HG02938 (cell line): ENCODE results near the gene SYNJ2.

Experiments
- ATAC-seq: cut with Tn5 transposase; IDR thresholded peaks from one replicate; pipeline ENCODE4 v1.9.1; 2021; ENCODE audit warnings: mild to moderate bottlenecking, moderate library complexity; ENCODE audit not compliant: unreplicated experiment

SYNJ2 gene

GRCh38 chr6:158110986-158111385 lies 129.3 kb downstream of the SYNJ2 start:
- ATAC-seq: no peak

GRCh38 chr6:158111987-158112386 lies 130.3 kb downstream of the SYNJ2 start:
- ATAC-seq: no peak

GRCh38 chr6:158113802-158114201 lies 132.1 kb downstream of the SYNJ2 start:
- no peak for ATAC-seq

- ATAC-seq: no peak
These were observed 133.4 kb downstream of the SYNJ2 start for GRCh38 chr6:158115102-158115501.

DNA sequence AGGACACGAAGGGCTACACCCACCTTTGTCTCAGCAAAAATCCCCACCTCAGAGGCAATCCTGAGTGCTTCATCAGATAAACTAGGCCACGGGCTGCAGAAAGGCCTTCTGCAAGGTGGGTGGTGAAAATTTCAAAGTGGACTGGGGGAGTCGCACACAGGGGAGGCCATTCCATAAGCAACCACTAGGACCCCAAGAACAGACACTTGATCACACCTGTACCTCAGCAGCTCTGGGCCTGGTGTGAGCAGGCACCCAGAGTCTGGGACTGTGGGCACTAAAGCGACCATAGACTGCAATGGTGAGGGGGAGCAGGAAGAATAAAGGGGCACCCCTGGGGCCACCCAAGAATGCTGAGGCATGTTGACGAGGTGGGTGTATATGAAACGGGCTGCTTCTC lies 133.8 kb downstream of the SYNJ2 start:
- no peak for ATAC-seq

DNA sequence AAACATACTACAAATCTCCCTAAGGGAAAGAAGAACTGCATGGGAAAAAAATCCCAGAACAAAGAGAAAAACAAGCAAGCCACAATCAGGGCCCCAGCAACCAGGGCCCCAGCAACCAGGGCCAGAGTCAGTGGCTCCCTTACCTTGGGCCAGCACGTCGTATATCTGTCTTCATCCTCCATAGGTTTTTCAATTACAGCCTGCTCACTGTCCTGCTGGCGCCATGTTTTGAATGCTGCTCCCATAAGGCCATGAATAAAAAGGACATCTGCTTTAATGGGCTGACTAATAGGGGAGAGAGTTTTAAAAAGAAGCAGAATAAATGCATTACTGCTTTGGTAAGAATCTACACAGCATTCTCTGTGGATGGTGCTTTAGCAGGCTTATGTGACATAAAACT lies 137.2 kb downstream of the SYNJ2 start:
- ATAC-seq: no peak

GRCh38 chr6:158121335-158121734 lies 139.7 kb downstream of the SYNJ2 start:
- ATAC-seq: no peak

DNA sequence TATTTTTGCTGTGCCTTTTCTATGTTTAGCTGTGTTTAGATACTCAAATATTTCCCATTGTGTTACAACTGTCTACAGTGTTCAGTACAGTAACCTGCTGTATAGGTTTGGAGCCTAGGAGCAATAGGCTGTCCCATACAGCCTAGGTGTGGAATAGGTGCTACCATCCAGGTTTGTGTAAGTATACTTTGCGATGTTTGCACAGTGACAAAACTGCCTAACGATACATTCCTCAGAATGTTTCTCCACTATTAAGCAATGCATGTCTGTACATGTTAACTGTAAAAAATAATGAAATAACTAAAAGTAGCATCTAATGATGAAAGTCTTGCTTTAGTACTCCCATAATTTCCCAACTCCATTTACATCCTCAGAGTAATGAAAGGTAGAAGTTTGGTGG lies 140.4 kb downstream of the SYNJ2 start:
- no peak for ATAC-seq

GRCh38 chr6:158124288-158124687 lies 142.6 kb downstream of the SYNJ2 start:
- ATAC-seq: no peak

DNA sequence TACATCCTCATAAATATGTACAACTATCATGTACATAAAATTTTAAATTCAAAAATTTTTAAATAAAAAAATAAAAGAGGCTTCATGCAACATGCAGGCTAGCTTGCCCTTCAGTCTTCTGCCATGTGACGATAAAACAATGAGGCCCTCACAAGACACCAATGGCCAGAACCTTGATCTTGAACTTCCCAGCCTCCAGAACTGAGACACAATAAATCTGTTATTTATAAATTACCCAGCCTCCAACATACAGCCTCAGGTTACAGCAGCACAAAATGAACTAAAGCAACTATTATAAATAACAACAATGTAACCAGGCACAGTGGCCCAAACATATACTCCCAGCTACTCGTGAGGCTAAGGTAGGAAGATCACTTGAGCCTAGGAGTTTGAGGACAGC lies 143.6 kb downstream of the SYNJ2 start:
- no peak for ATAC-seq

GRCh38 chr6:158131926-158132325 lies 150.3 kb downstream of the SYNJ2 start:
- ATAC-seq: no peak

GRCh38 chr6:158142789-158143188 lies 161.1 kb downstream of the SYNJ2 start:
- ATAC-seq: no peak

GRCh38 chr6:158143700-158144099 lies 162.0 kb downstream of the SYNJ2 start:
- ATAC-seq: no peak
